IPS-20b (cell line): Measurements from ENCODE around the gene AGO3.

Experiments
- H3K27ac ChIP-seq: one replicate; pipeline ENCODE4 v1.5.1; 2013; ENCODE audit warnings: low read length
- H3K27me3 ChIP-seq: 2 replicates; pipeline ENCODE4 v1.6.1; 2013; ENCODE audit warnings: mild to moderate bottlenecking, low read length, inconsistent platforms; ENCODE audit not compliant: insufficient read depth
- H3K36me3 ChIP-seq: 2 replicates; pipeline ENCODE4 v1.6.1; 2013; ENCODE audit warnings: low read depth, mild to moderate bottlenecking, inconsistent platforms, low read length, moderate library complexity; ENCODE audit not compliant: insufficient read depth
- H3K4me1 ChIP-seq: 2 replicates; pipeline ENCODE4 v1.6.1; 2013; ENCODE audit warnings: mild to moderate bottlenecking, control low read depth, inconsistent platforms, low read length, moderate library complexity; ENCODE audit not compliant: insufficient read depth
- H3K4me3 ChIP-seq: 2 replicates; pipeline ENCODE4 v1.5.1; 2013; ENCODE audit warnings: mild to moderate bottlenecking, low read length, inconsistent platforms
- H3K9ac ChIP-seq: 2 replicates; pipeline ENCODE4 v1.6.1; 2013; ENCODE audit warnings: low read depth, mild to moderate bottlenecking, inconsistent platforms, low read length, moderate library complexity
- H3K9me3 ChIP-seq: 2 replicates; pipeline ENCODE4 v1.6.1; 2013; ENCODE audit warnings: mild to moderate bottlenecking, low read depth, low read length, inconsistent platforms; ENCODE audit not compliant: insufficient read depth

Gene AGO3

DNA sequence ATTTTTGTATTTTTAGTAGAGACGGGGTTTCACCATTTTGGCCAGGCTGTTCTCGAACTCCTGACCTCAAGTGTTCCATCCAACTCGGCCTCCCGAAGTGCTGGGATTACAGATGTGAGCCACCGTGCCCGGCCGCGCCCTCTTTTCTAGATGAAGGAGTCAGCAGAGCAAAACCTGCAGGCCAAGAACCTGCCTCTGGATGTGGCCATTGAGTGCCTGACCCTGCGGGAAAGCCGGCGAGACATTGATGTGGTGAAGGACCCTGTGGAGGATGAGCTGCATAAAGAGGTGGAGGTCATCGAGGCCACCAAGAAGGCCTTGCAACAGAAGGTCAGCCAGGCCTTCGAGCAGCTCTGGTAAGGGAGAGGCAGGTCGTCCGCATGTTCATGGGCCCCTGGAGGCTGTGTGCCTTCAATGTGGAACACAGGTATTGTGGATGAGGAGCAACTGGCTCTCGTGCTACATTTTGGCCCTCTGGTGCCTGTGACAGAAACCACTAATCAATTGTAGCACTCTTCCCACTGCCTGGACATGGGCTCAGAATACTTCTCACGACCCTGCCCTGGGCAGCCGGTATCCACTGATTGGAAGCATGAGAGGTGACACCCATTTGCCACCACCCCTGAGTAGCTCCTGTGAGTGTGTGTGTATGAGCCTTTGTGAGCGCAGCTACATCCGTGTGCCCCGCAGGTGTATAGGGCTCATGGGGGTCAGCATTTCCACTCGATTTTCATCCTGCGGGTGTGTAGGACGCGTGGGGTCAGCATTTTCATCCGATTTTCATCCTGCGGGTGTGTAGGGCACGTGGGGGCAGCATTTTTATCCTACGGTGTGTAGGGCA is 155.0 kb downstream of the AGO3 start:
- no peak overlapping the region for H3K27ac ChIP-seq
- peaks cover 8% of the 10 kb centered on the region; the same call in 1 of the 2 replicates for H3K4me1 ChIP-seq
- no peak overlapping the region for H3K4me3 ChIP-seq
- H3K27me3 ChIP-seq: peaks cover 11% of the 10 kb centered on the region
- no peak overlapping the region for H3K9ac ChIP-seq
- H3K36me3 ChIP-seq: peaks cover 1% of the 10 kb centered on the region; the same call in 1 of the 2 replicates
- no peaks in the 10 kb centered on the region for H3K9me3 ChIP-seq

DNA sequence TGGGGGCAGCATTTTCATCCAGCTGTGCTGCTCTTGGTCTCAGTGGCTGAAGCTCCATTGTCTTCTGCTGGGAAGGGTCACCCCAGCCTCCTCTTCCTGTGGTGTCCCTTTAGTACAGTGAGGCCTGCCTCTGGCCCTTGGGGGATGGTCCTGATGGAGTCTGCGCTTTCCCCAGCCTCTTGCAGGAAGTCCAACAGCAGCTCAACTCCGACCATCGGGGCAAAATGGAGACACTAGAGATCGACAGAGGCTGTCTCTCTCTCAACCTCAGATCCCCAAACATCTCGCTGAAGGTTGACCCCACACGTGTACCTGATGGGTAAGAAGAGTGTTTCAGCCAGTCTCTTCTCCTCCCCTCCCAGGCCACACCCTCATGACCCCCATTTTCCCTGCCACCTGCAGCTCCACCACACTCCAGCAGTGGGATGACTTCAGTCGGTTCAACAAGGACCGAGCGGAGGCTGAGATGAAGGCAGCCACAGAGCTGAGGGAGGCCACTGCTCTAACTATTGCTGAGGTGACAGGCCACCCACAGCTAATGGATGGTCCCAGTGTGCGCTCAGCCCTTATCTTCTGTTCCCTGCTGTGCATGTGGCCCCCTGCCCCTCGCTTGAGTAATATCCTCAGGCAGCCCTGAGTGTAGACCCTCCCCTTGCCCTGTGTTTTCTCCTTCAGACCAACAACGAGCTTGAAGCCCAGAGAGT is 155.8 kb downstream of the AGO3 start:
- H3K27ac ChIP-seq: no peak overlapping the region
- no peak overlapping the region for H3K9ac ChIP-seq
- peaks cover 8% of the 10 kb centered on the region; the same call in 1 of the 2 replicates for H3K4me1 ChIP-seq
- no peak overlapping the region for H3K4me3 ChIP-seq
- peaks cover 9% of the 10 kb centered on the region for H3K36me3 ChIP-seq
- H3K27me3 ChIP-seq: peaks cover 11% of the 10 kb centered on the region
- H3K9me3 ChIP-seq: no peaks in the 10 kb centered on the region

DNA sequence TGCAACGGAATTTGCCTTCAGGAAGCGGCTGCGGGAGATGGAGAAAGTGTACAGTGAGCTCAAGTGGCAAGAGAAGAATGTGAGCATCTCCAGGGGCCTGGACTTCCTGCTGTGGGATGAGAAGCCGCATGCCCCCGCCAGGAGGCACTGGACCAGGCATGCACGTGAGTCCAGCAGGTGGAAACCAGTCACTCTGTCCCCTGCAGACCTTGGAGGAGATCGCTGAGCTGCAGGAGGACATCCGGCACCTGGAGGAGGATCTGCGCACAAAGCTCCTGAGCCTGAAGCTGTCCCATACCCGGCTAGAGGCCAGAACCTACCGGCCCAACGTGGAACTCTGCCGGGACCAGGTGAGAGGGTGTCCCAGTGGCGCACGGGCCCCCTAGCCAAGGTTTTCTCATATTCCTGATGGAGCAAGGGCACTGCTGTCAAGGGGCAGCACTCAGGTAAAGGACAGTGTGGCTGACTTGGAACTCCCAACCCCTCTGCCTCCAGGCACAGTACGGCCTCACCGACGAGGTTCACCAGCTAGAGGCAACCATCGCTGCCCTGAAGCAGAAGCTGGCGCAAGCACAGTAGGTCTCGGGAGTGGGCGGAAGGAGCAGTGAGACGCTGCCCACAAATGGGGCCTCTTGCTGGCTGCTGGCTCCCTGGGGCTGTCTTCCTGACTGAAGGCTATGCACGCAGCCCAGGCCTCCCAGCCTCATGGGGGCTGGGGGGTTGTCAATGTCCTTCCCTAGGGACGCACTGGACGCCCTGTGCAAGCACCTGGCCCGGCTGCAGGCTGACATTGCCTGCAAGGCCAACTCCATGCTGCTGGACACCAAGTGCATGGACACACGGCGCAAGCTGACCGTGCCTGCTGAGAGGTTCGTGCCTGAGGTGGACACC is 156.6 kb downstream of the AGO3 start:
- Histone ChIP-seq H3K4me3 (no peak overlapping the region), H3K36me3 (peaks cover 17% of the 10 kb centered on the region), H3K4me1 (peaks cover 8% of the 10 kb centered on the region; the same call in 1 of the 2 replicates), H3K27me3 (peaks cover 11% of the 10 kb centered on the region), H3K9ac (no peak overlapping the region), H3K9me3 (no peaks in the 10 kb centered on the region), H3K27ac (no peak overlapping the region)

DNA sequence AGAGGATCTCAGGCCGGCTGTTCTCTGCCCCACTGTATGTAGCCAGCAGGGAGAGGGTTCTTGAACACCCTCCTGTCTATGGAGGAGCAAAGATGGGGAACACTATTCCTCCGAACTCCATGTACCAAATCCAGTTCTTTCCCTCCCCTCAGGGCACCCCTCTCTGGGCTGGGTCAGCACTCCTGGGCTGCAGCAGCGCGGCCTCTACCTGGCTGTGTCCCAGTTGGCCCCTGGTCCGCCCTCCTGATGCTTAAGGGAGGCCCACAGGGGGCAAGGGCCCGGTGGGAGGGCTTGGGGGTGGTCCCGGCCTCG is 157.3 kb downstream of the AGO3 start:
- H3K9me3 ChIP-seq: no peaks in the 10 kb centered on the region
- H3K4me1 ChIP-seq: peaks cover 8% of the 10 kb centered on the region; the same call in 1 of the 2 replicates
- no peak overlapping the region for H3K27ac ChIP-seq
- H3K36me3 ChIP-seq: peaks cover 24% of the 10 kb centered on the region
- H3K4me3 ChIP-seq: peak overlapping the region; percentile 98; the same call in 1 of the 2 replicates
- peak overlapping the region; percentile 73 for H3K9ac ChIP-seq
- peaks cover 11% of the 10 kb centered on the region for H3K27me3 ChIP-seq

DNA sequence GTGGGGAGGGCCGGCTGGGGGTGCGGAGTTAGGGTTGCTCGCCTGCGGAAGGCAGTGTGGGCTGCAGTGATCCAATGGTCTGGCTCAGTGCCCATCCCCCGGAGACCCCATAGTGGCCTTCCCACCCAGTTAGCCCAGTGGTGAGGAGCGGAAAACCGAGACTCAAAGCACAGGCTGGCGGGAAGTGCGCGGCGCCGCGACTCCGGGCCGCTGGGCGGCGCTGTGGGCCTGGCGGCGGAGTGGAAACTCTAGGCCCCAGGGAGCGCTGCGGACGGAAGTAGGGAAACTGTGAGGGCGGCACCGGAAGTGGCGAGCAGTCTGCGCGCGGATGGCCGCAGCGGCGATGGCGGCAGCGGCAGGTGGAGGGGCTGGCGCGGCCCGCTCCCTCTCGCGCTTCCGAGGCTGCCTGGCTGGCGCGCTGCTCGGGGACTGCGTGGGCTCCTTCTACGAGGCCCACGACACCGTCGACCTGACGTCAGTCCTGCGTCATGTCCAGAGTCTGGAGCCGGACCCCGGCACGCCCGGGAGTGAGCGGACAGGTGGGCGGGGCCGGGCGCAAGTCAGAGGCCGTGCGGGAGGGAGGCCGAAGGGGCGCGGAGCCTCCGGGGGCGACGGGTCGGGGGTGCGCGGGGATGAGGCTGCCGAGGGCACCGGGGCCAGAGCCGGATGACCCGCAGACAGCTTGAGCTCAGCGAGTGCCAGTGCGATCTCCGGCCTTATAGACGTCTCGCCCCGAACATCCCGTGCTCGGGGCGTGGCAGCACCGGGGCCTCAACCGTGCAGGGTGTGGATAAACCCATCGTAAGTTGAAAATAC is 157.9 kb downstream of the AGO3 start, which contains the start of gene ADPRS:
TSS of gene ADPRS (plus strand) at position 316 of the 816 bp plus-strand sequence. CDS start at position 329, 13 bp downstream.
- H3K36me3 ChIP-seq: peaks cover 30% of the 10 kb centered on the region
- no peaks in the 10 kb centered on the region for H3K9me3 ChIP-seq
- H3K9ac ChIP-seq: peak within 1 kb of the TSS; percentile 77
- H3K27me3 ChIP-seq: peaks cover 11% of the 10 kb centered on the region
- H3K4me3 ChIP-seq: peak within 1 kb of the TSS; percentile 98
- H3K4me1 ChIP-seq: peaks cover 8% of the 10 kb centered on the region; the same call in 1 of the 2 replicates
- no peak within 1 kb of the TSS for H3K27ac ChIP-seq

DNA sequence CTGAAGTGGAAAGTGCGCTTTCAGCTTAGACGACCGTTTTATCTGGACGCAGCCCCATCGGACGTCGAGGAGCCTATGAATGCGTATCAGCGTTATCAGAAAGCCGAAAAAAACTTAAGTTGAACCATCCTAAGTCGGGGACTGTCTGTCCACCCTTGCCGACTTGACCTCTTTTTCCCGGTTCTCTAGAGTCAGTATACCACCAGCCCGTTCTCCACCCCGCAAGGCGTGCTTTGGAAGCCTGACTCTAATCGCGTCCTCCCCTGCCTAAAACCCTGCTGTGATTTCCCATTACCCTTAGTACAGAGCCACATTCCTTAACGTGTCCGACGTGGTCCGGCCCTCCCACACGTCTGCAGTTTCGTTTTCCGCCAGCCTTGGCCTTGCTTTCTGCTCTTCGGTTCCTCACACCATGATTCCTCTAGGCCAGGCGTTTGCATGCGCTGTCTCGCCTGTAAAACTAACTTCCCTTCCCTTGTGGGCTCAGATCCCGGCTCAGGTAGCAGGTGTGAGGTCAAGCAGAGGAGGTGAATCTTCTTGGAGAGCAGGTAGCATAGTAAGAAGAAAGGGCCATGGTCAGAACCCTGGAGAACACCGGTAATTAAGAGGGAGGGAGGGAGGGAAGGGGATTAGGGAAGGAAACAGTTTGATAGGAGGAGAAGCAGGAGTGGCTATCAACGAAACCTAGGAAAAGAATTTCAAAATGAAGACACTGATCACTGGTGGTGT is 158.7 kb downstream of the AGO3 start:
- no peak overlapping the region for H3K27ac ChIP-seq
- H3K4me1 ChIP-seq: peaks cover 5% of the 10 kb centered on the region; the same call in 1 of the 2 replicates

DNA sequence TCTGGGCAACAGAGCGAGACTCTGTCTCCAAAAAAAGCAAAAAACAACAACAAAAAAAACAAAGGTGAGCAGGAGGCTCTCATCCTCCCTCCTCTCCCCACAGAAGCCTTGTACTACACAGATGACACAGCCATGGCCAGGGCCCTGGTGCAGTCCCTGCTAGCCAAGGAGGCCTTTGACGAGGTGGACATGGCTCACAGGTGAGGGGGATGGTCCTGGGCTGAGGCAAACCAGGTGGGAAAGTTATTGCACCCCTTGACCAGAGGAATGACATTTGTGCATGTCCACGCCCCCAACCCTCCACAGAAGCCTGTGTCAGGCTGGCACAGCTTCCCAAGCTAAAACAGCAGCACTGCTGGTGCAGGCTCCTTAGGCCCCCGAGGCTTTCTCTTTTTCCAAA is 160.2 kb downstream of the AGO3 start:
- Histone ChIP-seq H3K4me3 (no peak overlapping the region), H3K9me3 (no peaks in the 10 kb centered on the region), H3K27ac (no peak overlapping the region), H3K27me3 (no peaks in the 10 kb centered on the region), H3K4me1 (peaks cover 3% of the 10 kb centered on the region; the same call in 1 of the 2 replicates), H3K36me3 (peaks cover 53% of the 10 kb centered on the region), H3K9ac (no peak overlapping the region)

More for the DNA sequence above, 158.7 kb downstream of the AGO3 start:
- Histone ChIP-seq H3K9me3 (no peaks in the 10 kb centered on the region), H3K36me3 (peaks cover 38% of the 10 kb centered on the region), H3K9ac (peak overlapping the region; percentile 77), H3K27me3 (peaks cover 6% of the 10 kb centered on the region), H3K4me3 (peak overlapping the region; percentile 98)

DNA sequence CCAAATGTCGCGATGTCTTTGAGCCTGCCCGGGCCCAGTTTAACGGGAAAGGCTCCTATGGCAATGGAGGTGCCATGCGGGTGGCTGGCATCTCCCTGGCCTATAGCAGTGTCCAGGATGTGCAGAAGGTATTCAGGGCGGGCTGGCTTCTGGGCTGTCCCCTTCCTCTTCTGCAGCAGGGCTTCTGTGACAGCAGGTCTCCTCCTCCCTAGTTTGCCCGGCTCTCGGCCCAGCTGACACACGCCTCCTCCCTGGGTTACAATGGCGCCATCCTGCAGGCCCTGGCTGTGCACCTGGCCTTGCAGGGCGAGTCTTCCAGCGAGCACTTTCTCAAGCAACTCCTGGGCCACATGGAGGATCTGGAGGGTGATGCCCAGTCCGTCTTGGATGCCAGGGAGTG is 160.8 kb downstream of the AGO3 start:
- H3K36me3 ChIP-seq: peaks cover 56% of the 10 kb centered on the region
- H3K9ac ChIP-seq: no peak overlapping the region

DNA sequence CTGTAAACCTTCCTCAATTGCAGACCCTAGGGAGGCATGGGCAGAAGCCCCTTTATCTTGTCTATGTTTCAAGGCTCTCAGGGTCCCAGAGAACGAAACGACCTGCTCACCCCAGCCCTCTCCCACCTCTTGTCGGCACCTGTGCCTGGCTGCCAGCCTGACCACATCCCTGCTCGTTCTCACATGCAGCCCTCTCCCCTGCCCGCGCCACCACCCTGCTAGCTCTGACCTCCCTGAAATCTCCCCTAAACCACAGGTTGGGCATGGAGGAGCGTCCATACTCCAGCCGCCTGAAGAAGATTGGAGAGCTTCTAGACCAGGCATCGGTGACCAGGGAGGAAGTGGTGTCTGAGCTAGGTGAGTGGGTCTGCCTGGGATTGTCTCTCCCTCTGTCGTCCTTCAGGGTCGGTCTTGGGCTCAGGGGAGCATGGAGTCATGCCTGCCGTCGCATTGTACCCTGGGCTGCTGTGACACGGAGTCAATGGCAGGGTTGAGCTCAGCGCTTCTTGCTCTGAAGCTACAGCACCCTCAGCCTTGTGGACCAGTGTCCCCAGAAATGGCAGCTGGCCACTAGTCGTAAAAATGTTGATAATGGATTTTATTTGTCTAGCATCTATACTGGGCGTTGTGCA is 161.4 kb downstream of the AGO3 start:
- Histone ChIP-seq H3K4me1 (peaks cover 3% of the 10 kb centered on the region; the same call in 1 of the 2 replicates), H3K27me3 (no peaks in the 10 kb centered on the region), H3K9me3 (no peaks in the 10 kb centered on the region), H3K27ac (no peak overlapping the region), H3K36me3 (peaks cover 56% of the 10 kb centered on the region), H3K4me3 (no peak overlapping the region), H3K9ac (no peak overlapping the region)

More for the DNA sequence above, 160.8 kb downstream of the AGO3 start:
- Histone ChIP-seq H3K27me3 (no peaks in the 10 kb centered on the region), H3K27ac (no peak overlapping the region), H3K4me1 (peaks cover 3% of the 10 kb centered on the region; the same call in 1 of the 2 replicates), H3K4me3 (no peak overlapping the region), H3K9me3 (no peaks in the 10 kb centered on the region)

DNA sequence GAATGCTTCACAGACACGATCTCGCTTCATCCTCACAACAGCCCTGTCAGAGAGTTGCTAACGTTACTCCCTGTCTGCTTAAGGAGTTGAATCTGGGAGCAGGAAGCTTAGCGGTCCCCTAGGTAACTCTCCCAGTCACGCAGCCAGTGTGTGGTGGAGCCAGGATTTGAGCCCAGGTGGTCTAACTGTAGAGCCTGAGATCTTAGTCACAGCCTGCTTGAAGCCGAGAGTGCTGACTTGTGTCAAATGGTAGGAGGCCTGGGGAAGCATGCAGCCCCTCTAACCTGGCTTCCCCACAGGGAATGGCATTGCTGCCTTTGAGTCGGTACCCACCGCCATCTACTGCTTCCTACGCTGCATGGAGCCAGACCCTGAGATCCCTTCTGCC is 161.9 kb downstream of the AGO3 start:
- H3K27ac ChIP-seq: no peak overlapping the region
- peaks cover 56% of the 10 kb centered on the region for H3K36me3 ChIP-seq
- no peaks in the 10 kb centered on the region for H3K27me3 ChIP-seq
- no peak overlapping the region for H3K9ac ChIP-seq
- no peaks in the 10 kb centered on the region for H3K9me3 ChIP-seq
- H3K4me1 ChIP-seq: peaks cover 3% of the 10 kb centered on the region; the same call in 1 of the 2 replicates
- no peak overlapping the region for H3K4me3 ChIP-seq
